HG02840 (cell line): ENCODE measurements around the gene CTCF.
"Not testable (repeated sequence)": the region's sequence is repeated elsewhere in the genome, so short reads cannot be mapped to it uniquely, and the experiment has no call there.

Source experiments
- ATAC-seq: cut with Tn5 transposase; IDR thresholded peaks from one replicate; pipeline ENCODE4 v1.9.1; 2021; ENCODE audit warnings: mild to moderate bottlenecking, moderate library complexity, moderate number of reproducible peaks; ENCODE audit not compliant: unreplicated experiment, low FRiP score

Gene CTCF, protein sequence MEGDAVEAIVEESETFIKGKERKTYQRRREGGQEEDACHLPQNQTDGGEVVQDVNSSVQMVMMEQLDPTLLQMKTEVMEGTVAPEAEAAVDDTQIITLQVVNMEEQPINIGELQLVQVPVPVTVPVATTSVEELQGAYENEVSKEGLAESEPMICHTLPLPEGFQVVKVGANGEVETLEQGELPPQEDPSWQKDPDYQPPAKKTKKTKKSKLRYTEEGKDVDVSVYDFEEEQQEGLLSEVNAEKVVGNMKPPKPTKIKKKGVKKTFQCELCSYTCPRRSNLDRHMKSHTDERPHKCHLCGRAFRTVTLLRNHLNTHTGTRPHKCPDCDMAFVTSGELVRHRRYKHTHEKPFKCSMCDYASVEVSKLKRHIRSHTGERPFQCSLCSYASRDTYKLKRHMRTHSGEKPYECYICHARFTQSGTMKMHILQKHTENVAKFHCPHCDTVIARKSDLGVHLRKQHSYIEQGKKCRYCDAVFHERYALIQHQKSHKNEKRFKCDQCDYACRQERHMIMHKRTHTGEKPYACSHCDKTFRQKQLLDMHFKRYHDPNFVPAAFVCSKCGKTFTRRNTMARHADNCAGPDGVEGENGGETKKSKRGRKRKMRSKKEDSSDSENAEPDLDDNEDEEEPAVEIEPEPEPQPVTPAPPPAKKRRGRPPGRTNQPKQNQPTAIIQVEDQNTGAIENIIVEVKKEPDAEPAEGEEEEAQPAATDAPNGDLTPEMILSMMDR

DNA sequence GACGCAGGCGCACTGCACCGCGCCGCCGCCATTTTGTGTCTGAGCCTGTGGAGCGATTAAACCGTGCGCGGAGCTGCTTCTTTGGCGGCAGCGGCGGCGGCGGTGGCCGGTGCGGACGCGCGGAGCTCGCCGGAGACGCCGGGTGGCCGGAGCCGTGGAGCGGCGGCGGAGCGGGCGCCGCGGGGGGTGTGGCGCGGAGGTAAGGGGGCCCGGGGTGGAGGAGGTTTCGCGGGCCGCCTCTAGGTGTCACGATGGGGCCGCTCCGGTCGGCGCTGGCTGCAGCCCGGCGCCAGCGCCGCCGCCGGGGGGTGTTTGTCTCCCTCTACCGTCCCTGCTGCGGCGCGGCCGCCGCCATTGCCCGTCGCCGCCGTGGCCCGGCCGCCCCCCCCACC is at the start of gene CTCF:
TSS of gene CTCF (plus strand) at position 1 of the 392 bp plus-strand sequence. CDS start 48,307 bp downstream, outside the sequence.
- ATAC-seq = peak; percentile 44

- ATAC-seq = not testable (repeated sequence)
Observed at GRCh38 chr16:67513892-67514291, 48.4 kb upstream of the CTCF start.

GRCh38 chr16:67514382-67514828 is 47.9 kb upstream of the CTCF start:
- no peak for ATAC-seq

DNA sequence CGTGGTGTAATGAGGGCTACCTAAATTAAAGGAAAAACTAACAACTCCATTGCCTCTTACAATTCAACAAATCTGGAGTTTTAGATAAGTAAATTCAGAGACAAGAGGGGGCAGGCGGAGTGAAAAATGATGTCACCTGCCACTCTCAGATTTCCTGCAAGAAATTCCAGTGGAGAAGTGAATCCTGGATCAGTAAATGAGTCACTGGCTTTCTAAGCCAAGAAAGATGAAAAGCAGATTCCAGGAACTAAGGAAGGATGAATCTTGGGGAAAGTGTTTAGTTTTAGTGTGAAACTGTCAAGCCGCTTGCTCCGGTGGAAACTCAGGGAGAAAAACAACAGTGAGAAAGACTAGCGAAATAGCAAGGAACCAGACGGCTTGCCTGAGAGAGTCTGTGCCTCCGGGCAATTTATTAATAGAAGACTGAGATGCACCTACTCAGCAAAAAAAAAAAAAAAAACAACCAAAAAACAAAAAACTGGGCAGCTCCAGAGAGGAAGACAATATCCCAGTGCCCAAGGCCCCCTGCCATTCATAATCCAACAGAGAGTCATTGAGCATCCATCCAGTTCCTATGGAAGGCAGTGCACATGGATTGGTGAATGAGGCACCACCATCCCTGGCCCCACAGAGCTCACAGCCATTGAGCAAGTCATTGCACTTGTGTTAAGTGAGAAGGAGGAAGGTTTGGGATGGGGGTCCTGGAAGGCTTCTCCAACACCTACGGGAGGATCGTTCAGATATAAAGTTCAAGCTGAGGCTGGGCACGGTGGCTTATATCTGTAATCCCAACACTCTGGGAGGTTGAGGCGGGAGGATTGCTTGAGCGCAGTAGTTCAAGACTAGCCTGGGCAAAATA is 45.8 kb upstream of the CTCF start:
- ATAC-seq = no peak

GRCh38 chr16:67517155-67517445 is 45.2 kb upstream of the CTCF start:
- no peak for ATAC-seq

- no peak for ATAC-seq
Observed at GRCh38 chr16:67517661-67518423, 44.5 kb upstream of the CTCF start.

DNA sequence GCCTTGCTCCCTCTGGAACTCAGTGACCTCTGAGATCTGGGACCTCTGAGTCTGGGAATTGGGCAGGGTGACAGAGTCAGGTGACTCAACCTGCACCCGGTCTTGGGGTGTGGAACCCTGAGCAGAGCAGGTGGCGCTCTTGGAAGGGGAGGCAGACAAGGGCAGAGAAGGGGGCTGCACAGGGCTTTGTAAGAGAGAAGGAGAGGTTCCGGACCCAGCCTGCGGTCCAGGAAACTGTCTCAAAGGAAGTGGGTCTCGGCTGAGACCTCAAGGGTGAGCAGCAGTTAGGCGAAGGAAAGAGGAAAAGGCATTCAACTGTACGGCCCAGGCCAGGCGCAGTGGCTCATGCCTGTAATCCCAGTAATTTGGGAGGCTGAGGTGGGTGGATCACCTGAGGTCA is 43.6 kb upstream of the CTCF start:
- no peak for ATAC-seq

- ATAC-seq = no peak
Observed at GRCh38 chr16:67519242-67519641, 43.1 kb upstream of the CTCF start.

DNA sequence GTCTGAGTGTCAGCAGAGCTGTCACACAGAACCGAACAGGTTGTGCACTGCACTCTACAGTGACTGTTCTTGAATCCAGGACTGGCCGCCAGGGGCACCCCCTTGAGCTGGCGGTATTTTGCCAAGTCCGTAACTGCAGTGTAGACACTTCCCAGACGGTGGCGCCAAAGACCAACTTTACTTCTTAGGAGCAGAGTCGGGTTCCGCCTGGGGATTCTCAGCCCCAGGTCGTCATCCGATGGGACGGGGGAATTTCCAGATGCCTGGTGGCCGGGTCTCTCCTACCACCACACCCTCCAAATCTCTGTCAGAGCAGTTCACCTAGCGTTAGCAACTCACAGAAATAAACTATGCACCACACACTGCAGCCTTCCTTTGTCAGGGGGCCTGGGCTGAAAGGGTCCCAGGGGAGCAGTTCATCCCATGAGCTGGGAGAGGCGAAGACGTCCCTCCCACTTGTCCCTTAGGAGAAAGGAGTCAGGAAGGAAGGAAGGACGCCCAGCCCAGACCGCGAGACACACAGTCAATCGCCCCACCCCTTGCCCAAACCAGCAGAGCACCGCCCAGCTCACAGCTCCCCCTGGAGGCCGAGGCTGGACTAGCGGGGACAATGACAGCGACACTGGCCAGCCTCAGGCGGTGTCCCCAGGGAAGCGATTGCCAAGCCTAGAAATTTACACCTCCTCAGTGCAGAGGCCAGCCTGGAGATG is 41.1 kb upstream of the CTCF start:
- peak; percentile 62 for ATAC-seq

GRCh38 chr16:67525176-67525860 is 37.0 kb upstream of the CTCF start:
- no peak for ATAC-seq

GRCh38 chr16:67526149-67526791 is 36.1 kb upstream of the CTCF start:
- no peak for ATAC-seq

- ATAC-seq = no peak
Observed at GRCh38 chr16:67528222-67528869, 34.0 kb upstream of the CTCF start, which contains the start of gene RIPOR1. Gene RIPOR1, plus strand, starts transcription at chr16:67528829. Its CDS starts 9,618 bp downstream, at chr16:67538447.

DNA sequence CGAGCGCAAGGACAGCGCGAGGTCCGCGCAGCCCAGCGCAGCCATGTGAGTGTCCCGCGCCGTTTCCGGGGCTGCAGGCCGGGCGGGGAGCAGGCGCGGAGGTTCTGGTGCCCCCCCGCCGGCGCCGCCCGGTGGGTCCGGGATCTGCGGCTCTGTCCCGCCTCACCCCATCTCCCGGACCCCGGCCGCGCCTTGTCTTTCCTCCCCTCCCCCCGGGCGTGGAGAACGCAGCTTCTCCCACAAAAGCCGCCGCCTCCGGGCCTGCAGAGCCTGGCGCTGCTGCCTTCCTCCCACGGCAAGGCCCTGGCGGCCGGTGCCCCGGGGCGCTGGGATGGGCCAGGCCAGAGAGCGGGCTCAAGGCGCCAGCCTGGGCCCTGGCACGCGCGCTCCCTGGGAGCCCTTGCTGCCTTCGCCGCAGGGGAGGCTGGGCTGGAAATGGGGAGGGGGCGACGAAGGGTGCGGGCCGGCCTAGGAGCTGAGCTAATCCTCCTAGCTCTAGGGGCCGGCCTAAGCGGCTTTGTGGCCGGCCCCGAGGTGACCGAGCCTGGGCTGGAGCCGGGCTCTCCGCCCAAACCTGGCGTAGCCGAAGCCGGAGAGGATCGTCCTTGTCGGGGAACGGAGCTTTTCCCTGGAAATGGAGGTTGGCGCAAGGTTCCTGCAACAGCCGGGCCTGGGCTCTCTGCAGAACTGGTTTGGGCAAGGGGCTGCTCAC is 33.3 kb upstream of the CTCF start:
- ATAC-seq = no peak

- ATAC-seq = no peak
Observed at GRCh38 chr16:67529582-67530012, 32.7 kb upstream of the CTCF start.

GRCh38 chr16:67530013-67530939 is 32.0 kb upstream of the CTCF start:
- ATAC-seq = no peak

- no peak for ATAC-seq
Observed at GRCh38 chr16:67531247-67531646, 31.1 kb upstream of the CTCF start.
